GM19035 (cell line): ENCODE measurements around the gene DDHD1.

Source experiments
- ATAC-seq: cut with Tn5 transposase; IDR thresholded peaks from one replicate; pipeline ENCODE4 v1.9.1; 2021; ENCODE audit not compliant: unreplicated experiment

Gene DDHD1

GRCh38 chr14:53001787-53002378 is 151.2 kb downstream of the DDHD1 start:
- no peak for ATAC-seq

- ATAC-seq = no peak
Measured at GRCh38 chr14:52998376-52999015, 154.6 kb downstream of the DDHD1 start.

DNA sequence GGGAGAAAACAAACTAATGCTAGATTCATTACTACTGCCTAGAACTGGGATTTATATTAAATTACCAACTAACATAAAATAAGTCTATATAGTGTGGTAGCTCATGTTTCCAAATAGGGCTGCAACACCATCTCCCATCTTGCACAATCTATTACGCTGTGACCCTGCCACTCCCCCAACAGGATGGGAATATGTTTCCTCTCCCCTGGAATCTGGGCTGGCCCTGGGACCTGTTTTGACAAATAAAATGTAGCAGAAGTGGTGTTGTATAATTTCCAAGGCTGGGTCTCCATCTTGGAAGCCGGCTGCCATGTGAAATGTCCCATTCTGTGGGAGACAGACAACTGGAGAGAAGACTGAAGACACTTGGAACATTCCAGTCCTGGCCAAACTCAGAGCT is 156.6 kb downstream of the DDHD1 start:
- ATAC-seq = no peak

DNA sequence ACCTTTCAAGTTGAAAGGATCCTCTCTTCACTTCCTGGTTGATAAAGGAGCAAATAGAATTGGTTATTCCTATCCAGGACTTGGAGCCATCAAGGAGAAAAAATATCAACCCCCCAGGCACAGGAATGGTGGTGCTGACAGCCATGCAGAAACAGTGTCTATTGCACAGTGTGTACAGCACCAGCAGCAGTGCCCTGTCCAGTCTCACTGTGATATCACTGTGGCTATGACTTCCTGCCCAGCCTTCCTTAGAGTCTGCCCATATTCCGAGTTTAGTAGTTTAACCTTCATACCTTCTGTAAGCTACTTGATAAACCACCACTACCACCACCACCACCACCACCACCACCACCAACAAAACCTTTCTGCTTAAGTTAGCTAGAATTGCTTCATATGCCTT is 157.1 kb downstream of the DDHD1 start:
- no peak for ATAC-seq

DNA sequence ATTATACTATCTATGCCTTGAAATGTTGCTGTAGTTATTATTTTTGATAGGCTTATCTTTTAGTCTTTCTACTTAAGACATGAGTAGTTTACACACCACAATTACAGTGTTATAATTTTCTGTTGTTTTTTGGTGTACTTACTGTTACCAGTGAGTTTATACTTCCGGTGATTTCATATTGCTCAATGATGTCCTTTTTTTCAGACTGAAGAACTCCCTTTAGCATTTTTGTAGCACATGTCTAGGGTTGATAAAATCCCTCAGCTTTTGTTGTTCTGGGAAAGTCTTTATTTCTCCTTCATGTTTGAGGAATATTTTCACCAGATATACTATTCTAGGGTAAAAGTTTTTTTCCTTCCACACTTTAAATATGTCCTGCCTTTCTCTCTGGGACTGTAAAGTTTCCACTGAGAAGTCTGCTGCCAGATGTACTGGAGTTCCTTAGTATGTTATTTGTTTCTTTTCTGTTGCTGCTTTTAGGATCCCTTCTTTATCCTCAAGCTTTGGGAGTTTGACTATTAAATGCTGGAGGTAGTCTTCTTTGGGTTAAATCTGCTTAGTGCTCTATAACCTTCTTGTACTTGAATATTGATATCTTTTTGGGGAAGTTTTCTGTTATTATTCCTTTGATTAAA is 160.8 kb downstream of the DDHD1 start:
- ATAC-seq = no peak

DNA sequence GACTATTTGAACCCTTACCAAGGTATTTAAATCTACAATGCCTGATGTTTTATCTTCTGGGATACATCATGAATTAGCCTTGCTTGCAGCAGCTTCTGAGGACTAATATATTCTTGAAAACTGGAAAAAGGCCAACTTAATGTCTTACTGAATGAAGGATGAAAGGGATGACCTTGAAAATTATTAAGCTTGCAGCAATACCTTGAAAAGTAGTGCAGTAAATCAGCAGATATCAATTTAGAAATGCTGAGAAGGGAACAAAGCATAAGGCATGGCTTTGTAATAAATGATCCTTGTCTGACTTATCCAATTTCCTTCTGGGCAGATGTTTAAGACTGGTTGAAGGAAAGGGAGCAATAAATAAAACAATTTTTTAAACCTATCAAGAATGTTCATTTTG is 165.0 kb downstream of the DDHD1 start:
- no peak for ATAC-seq

GRCh38 chr14:52987514-52987913 is 165.6 kb downstream of the DDHD1 start:
- ATAC-seq = no peak

- ATAC-seq = no peak
Measured at GRCh38 chr14:52987042-52987441, 166.1 kb downstream of the DDHD1 start.
